HTR-8/SVneo (cell line): Measurements from ENCODE around the gene SMPD4.
A peak's percentile ranks its signal among the peaks of the same experiment; 100 is the strongest.
"Not testable (repeated sequence)": the region's sequence is repeated elsewhere in the genome, so short reads cannot be mapped to it uniquely, and the experiment has no call there.

Experiments
- DNase-seq: peaks from one replicate; pipeline ENCODE4 v3.0.0; 2011; ENCODE audit warnings: low spot score, mixed read lengths; ENCODE audit not compliant: insufficient read length
- FAIRE-seq: peaks from 2 replicates; lab custom pipeline; 2011; peaks lifted over from hg19 to GRCh38; lab: Jason Lieb, UNC

The SMPD4 gene

GRCh38 chr2:130160838-130161705, 20.3 kb downstream of the SMPD4 start:
- not testable (repeated sequence) for DNase-seq, FAIRE-seq

GRCh38 chr2:130160131-130160530, 21.3 kb downstream of the SMPD4 start:
- no peak for DNase-seq
- FAIRE-seq, result no peak

GRCh38 chr2:130159376-130159775, 22.0 kb downstream of the SMPD4 start:
- not testable (repeated sequence) for FAIRE-seq, DNase-seq

- no peak for FAIRE-seq
- no peak for DNase-seq
Measured at GRCh38 chr2:130158631-130159030, 22.8 kb downstream of the SMPD4 start.

- not testable (repeated sequence) for DNase-seq, FAIRE-seq
Measured at GRCh38 chr2:130157825-130158514, 23.4 kb downstream of the SMPD4 start.

DNA sequence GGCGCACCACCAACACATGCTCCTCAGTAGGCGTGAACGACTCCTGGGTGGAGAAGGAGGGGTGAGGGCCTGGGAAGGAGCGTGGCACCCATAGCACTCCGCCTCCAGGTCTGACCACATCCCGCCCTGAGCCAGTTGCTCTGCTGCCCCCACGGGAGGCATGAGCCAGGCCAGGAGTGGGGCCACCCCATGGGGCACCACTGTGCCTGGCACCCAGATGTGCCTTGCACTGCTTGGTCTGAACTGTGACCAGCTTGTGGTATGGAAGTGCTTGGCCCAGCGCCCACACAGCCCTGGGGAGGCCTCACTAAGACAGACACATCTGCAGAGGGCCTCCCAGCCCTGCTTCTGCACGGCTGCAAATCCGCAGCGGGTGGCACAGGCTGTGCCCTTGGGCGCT, 24.0 kb downstream of the SMPD4 start:
- not testable (repeated sequence) for DNase-seq
- FAIRE-seq, result peak; percentile 71

DNA sequence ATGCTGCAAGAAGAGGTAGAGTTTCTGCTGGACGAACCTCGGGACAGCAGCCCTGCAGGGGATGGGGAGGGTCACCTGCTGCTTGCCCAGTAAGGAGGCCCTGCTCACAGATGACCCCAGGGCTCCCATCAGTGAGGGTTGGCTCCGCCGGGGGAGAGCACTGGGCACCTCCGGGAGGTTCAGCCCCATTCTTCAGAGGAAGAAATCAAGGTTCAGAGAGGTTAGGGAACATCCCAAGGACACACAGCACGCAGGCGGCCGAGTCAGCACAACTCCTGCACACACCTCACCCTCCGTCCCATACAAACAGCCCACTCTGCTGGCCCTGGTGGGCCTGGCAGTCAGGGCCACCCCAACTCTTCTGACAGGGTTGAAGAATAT, 24.8 kb downstream of the SMPD4 start:
- no peak for DNase-seq
- no peak for FAIRE-seq

GRCh38 chr2:130155956-130156623, 25.3 kb downstream of the SMPD4 start:
- peak; percentile 88 for FAIRE-seq
- not testable (repeated sequence) for DNase-seq

DNA sequence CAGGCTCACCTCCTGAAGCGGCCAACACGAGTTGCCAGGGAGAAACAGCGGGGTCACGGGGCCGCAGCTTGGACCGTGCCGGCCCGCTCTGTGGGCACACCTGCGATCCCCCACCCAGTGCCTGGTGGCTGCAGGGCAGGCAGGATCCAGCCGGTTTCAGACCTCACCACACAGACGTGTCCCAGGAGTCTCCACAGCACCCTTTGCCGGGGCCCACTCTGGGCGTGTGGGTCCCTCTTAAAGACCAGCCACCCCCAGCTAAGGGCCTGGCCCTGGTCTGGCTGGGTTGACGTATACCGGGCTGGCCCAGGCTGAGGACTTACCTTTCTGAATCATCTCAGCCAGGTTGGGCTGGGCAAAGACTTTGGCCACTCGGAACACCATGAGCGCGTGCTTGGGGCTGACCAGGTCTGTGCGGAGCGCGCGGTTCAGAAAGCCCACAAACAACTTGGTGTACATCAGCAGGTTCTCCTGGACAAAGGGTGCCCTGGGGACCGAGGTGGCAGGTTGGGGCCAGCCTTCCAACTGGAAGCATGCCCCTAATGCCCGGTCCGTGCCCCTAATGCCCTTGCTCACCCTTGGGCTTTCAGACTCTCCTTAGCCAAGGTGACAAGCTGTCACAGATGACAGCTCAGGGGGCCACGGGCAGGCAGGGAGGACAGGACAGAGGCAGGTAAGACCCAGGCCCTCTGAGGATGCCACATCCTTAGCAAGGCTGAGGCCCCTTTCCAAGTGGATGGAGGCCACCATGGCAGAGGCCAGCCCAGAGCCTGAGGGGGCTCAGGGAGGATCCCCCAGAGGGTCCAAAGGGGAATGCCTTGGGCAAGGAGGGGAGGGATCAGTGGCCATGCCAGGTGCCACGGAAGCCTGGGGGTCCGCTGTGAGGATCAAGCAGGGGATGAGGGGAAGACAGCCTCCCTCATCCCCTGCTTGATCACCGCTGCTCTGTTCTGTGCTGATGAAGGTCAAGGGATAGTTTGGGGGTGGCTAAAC, 26.3 kb downstream of the SMPD4 start:
- DNase-seq (no peak), FAIRE-seq (no peak)

DNA sequence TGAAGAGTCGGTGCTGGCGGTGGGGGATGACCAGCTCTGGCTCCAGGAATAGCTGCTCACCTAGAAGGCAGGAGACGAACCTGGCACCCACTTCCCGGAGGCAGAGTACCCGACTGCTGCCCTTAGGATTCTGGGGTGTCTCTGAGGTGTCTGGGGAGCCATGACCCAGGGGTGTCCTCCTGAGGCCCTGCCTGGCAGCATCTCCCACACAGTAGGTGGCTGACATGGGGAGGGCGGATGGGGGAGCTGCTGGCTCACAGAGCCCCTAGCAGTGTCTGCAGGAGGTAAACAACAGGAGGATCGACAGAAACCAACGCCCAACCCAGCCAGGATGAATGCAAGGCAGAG, 27.0 kb downstream of the SMPD4 start:
- not testable (repeated sequence) for FAIRE-seq, DNase-seq

DNA sequence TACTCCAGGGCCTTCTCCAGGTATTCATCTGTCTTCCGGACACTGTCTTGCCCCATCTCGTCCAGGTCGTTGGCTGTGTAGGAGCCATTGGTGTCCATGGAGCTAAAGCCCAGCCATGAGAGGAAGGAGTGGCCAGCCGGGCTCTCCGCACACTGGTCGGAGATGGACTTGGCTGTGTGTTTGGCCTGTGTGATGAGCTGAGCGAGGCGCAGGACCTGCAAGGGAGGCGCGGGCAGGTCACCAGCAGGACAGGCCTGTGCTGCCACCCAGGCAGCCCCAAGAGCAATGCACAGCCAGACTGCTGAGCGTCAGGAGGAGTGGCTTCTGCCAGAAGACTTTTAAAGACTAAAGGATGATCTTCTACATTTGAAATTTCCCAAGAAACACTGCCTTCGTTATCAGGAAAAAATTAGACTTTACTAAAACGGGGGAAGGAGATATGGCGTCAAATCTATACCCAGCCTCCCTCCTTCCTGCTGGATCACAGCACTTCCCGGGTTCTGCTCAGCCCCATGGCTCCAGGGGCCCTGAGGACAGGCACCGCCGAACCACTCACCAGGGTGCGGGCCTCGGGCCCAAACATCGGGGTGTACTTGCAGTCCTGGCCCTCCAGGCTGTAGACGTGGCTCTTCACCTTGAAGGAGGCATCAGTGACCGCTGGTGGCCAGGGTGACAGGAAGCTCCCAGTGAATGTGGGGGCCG, 27.5 kb downstream of the SMPD4 start:
- peak; percentile 26 for FAIRE-seq
- DNase-seq, result not testable (repeated sequence)

- no peak for FAIRE-seq
- DNase-seq, result no peak
Measured at GRCh38 chr2:130152816-130153595, 28.4 kb downstream of the SMPD4 start.

GRCh38 chr2:130152136-130152815, 29.1 kb downstream of the SMPD4 start:
- DNase-seq, FAIRE-seq: not testable (repeated sequence)

DNA sequence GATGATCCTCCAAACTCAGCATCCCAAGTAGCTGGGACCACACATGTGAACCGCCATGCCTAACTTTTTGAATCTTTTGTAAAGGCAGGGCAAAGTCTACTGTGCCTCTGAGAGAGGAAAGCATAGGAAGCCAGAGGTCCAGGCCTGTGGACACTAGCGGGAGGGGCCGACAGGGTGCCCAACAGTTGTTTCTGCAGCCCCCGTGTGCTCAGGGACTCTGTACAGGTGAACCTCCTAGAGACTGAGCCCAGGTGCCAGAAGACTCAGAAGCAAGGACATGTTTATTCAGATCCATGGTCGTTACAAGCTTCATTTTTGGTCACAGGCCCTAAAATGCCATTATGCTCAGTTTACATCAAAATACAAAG, 30.3 kb downstream of the SMPD4 start:
- not testable (repeated sequence) for DNase-seq, FAIRE-seq

DNA sequence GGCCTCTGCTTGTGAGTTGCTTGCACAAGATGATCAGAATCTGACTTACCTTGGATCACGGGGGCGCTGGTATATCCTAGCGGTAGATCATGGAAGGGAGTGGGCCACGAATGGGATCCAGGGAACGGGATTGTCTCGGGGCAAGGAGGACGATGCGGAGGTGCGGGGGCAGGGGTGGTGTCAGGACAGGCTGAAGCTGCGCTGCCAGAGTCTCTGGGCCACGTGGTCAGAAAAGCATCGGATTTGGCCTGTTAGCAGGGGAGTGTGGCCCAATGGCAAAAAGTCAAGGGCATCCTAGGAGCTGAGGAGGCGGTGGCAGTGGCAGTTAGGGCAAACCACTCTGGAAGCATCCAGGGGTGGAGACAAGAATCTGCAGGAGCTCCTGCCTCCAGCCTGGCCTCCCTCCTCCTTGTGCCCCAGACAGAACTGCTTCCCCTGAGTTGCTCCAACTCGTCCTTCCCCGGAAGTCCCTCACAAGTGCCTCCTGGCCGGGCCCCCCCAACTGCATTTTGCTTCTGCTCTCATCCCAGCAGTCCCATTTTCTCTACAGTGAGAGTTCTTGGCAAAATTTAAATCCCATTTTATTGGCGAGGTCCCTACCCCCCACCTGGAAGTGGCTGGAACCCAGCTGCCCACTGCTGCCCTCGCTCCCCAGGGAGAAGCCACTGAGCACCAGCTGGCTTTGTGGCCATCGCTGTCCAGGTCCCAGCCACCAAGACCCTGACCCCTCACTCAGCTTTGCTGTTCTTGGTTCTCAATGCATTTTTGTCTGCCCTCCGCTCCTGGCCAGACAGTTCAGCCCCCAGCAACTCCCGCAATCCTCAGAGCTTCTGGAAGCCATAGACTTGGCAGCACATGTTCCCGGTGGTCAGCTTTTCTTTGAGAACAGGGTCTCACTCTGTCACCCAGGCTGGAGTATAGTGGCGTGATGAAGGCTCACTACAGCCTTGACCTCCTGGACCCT, 30.9 kb downstream of the SMPD4 start:
- FAIRE-seq, result no peak
- no peak for DNase-seq

- not testable (repeated sequence) for FAIRE-seq, DNase-seq
Measured at GRCh38 chr2:130148515-130148914, 32.9 kb downstream of the SMPD4 start.

DNA sequence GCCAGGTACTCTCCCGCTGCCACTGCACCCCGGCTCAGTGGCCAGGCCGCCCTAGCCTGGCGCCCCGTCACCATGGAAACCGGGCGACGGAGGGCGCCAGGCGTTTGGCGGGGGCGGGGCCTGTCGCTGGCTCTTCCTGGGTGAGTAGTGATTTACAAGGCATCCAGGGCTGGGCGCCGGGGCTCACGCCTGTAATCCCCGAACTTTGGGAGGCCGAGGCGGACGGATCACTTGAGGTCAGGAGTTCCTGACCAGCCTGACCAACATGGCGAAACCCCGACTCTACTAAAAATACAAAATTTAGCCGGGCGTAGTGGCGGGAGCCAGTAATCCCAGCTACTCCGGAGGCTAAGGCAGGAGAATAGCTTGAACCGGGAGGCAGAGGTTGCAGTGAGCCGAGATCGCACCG, 36.4 kb downstream of the SMPD4 start, which contains the start of gene CCDC74B:
Gene CCDC74B (minus strand): TSS at position 107 of the 409 bp plus-strand sequence. CDS start 116 bp downstream, outside the sequence.
- FAIRE-seq, DNase-seq: not testable (repeated sequence)
